Breast epithelium (tissue), 4 donors: ENCODE results near the gene TNK2. TPM values are rescaled to one million over a fixed set of nuclear protein-coding genes. Genes with fewer than 3 reads are reported as not detected.
"Not testable (repeated sequence)": the region's sequence is repeated elsewhere in the genome, so short reads cannot be mapped to it uniquely, and the experiment has no call there.

Source experiments
- DNase-seq, 2 donors: peaks; one replicate each; pipeline ENCODE4 v3.0.0-alpha.2; 2019; ENCODE audit warnings: low spot score in 2 of 2
- H3K27ac ChIP-seq, 2 donors: fragments of 200-600 bp; sonication (generic) in 1 of 2; one replicate each; pipeline ENCODE4 v1.5.1; 2016 to 2019; ENCODE audit warnings: mild to moderate bottlenecking in 1 of 2
- H3K27me3 ChIP-seq, 2 donors: fragments of 200-600 bp; sonication (generic) in 1 of 2; one replicate each; pipeline versions ENCODE4 v1.5.1 to v1.6.0; 2017 to 2019; ENCODE audit warnings: control low read depth in 1 of 2, mild to moderate bottlenecking in 1 of 2
- H3K36me3 ChIP-seq: fragments of 200-600 bp; one replicate; pipeline ENCODE4 v1.5.1; 2019
- H3K4me1 ChIP-seq, 2 donors: fragments of 200-600 bp; sonication (generic); one replicate each; pipeline ENCODE4 v1.5.1; 2016 to 2019; ENCODE audit warnings: control low read depth in 1 of 2
- H3K4me3 ChIP-seq, 3 donors: fragments of 200-600 bp; sonication (generic); 1 replicate in 2 of 3; 2 replicates in 1 of 3; pipeline ENCODE4 v1.5.1; 2016 to 2019; ENCODE audit warnings: mild to moderate bottlenecking in 3 of 3, moderate library complexity in 2 of 3
- H3K9me3 ChIP-seq, 2 donors: fragments of 200-600 bp; sonication (generic) in 1 of 2; one replicate each; pipeline ENCODE4 v1.5.1; 2016 to 2019; ENCODE audit warnings: control low read depth in 1 of 2
- CTCF ChIP-seq, 3 donors: fragments of 450-650 bp; IDR thresholded peaks; one replicate each; pipeline ENCODE4 v1.5.1; 2016 to 2017; ENCODE audit warnings: antibody characterized with exemption in 3 of 3, mild to moderate bottlenecking in 3 of 3, moderate library complexity in 3 of 3
- POLR2A ChIP-seq: fragments of 450-650 bp; IDR thresholded peaks from one replicate; pipeline ENCODE4 v1.6.1; 2016; ENCODE audit warnings: antibody characterized with exemption, mild to moderate bottlenecking, moderate library complexity
- POLR2AphosphoS5 ChIP-seq, 3 donors: sonication (generic); formaldehyde crosslinking; IDR thresholded peaks; one replicate each; pipeline ENCODE4 v1.6.1; 2017; ENCODE audit warnings: antibody characterized with exemption in 3 of 3
- intact Hi-C: fragments of 100-400 bp; cut with DNase I; formaldehyde crosslinking; loops from one replicate; pipeline ENCODE4 v1.15.1; 2023; ENCODE audit warnings: low total_unique reads
- total RNA-seq, 3 donors: library from RNA; depleted of rRNA; stranded (reverse); fragments of >200 nt; gene quantifications; one replicate each; pipeline ENCODE4 v1.1.0, GENCODE V29; 2016

TNK2 gene
- total RNA-seq, 3 donors from 2014 or later = 13.1 to 28.7 (median 24.9) TPM

GRCh38 chr3:195817578-195818135 is 90.7 kb downstream of the TNK2 start:
- H3K4me1 ChIP-seq = no peaks in the 10 kb centered on the region
- intact Hi-C loops = no loop called here
- no peak overlapping the region for H3K27ac ChIP-seq
- H3K27me3 ChIP-seq = peaks cover 0 to 3% of the 10 kb centered on the region in 2 donors
- peak in 1 of 2 donors; percentile 46 for DNase-seq
- no peaks in the 10 kb centered on the region for H3K9me3 ChIP-seq
- H3K36me3 ChIP-seq = no peaks in the 10 kb centered on the region
- H3K4me3 ChIP-seq = no peak overlapping the region
- TF ChIP-seq POLR2AphosphoS5 (IDR thresholded peaks at IDR 0.05) (no peak), CTCF (IDR thresholded peaks at IDR 0.05) (no peak), POLR2A (no peak)

- H3K4me3 ChIP-seq, H3K9me3 ChIP-seq, H3K27ac ChIP-seq, intact Hi-C loops, H3K36me3 ChIP-seq, H3K4me1 ChIP-seq: not testable (repeated sequence)
- peaks cover 0 to 16% of the 10 kb centered on the region in 2 donors for H3K27me3 ChIP-seq
- peak in 1 of 2 donors; percentile 40 for DNase-seq
These were observed 92.0 kb downstream of the TNK2 start for GRCh38 chr3:195816276-195816913.

DNA sequence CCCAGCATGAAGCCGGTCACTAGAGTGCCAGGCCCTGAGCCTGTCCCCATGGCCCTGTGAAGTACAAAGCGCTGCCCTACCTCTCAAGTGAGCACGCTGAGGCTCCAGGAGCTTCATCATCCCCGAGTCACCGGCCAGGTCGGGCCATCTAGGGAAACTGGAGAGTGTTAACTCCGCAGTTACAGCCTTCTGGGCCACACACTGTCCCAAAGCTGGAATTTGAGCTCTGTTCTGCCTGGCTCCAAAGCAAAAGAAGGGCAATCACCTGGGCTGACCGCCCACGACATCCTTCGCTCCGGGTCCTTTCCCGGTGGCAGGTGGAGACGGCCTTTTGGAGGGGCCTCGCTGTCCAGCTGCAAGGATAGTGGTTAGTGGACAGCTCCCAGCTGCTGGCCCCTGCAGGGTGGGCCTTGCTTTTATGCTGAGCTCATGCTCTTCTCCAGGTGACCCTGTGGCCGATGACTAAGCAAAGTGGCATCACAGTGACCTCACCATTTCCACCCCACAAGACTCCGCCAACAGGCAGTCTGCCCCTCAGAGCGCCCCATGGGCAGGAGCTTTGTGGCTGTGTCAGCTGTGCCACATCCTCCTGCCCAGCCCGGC is 93.1 kb downstream of the TNK2 start:
- no peaks in the 10 kb centered on the region for H3K4me1 ChIP-seq
- H3K27me3 ChIP-seq = peaks cover 0 to 16% of the 10 kb centered on the region in 2 donors
- peak in 1 of 2 donors; percentile 50 for DNase-seq
- H3K36me3 ChIP-seq = no peaks in the 10 kb centered on the region
- H3K4me3 ChIP-seq = no peak overlapping the region
- intact Hi-C loops = no loop called here
- TF ChIP-seq POLR2AphosphoS5 (IDR thresholded peaks at IDR 0.05) (no peak), CTCF (IDR thresholded peaks at IDR 0.05) (no peak), POLR2A (no peak)
- H3K9me3 ChIP-seq = no peaks in the 10 kb centered on the region
- H3K27ac ChIP-seq = no peak overlapping the region

GRCh38 chr3:195813916-195814640 is 94.3 kb downstream of the TNK2 start:
- TF ChIP-seq CTCF (IDR thresholded peaks at IDR 0.05) = no peak
- TF ChIP-seq POLR2A = no peak
- TF ChIP-seq POLR2AphosphoS5 (IDR thresholded peaks at IDR 0.05) = no peak
- no peak overlapping the region for H3K4me3 ChIP-seq
- no peaks in the 10 kb centered on the region for H3K9me3 ChIP-seq
- peak in 1 of 2 donors; percentile 36 for DNase-seq
- no peaks in the 10 kb centered on the region for H3K36me3 ChIP-seq
- intact Hi-C loops = no loop called here
- H3K27ac ChIP-seq = no peak overlapping the region
- H3K27me3 ChIP-seq = peaks cover 0 to 13% of the 10 kb centered on the region in 2 donors
- no peaks in the 10 kb centered on the region for H3K4me1 ChIP-seq

Other genes with a start within 250 kb of the TNK2 start
- 10 to 100 TPM in 2 of 3 donors, 1 to 10 TPM in 1; 2.7 to 24.3 (median 20.1) TPM for gene MUC20, start 187.6 kb downstream of the TNK2 start, total RNA-seq
- gene MUC4, start 96.6 kb downstream of the TNK2 start, total RNA-seq = 1 to 10 TPM in 1 of 3 donors, under 1 TPM in 1, not detected in 1; under 0.01 to 1.3 TPM
- 100 to 1,000 TPM in 1 of 3 donors, 10 to 100 TPM in 2; 57.6 to 116 (median 80.3) TPM for gene TFRC, start 173.5 kb upstream of the TNK2 start, total RNA-seq